Measurements from ENCODE around the gene DNAJC5.

- TF ChIP-seq CTCF (IDR thresholded peaks at IDR 0.05 in 8 of 11, conservative IDR thresholded peaks at IDR 0.05 in 3 of 11) (no peak), POLR2AphosphoS5 (IDR thresholded peaks at IDR 0.05) (no peak)
Observed at GRCh38 chr20:63968928-63969760, 74.2 kb downstream of the DNAJC5 start.
